ENCODE measurements around the gene PLSCR4.
"Not testable (repeated sequence)": the region's sequence is repeated elsewhere in the genome, so short reads cannot be mapped to it uniquely, and the experiment has no call there.

The PLSCR4 gene

GRCh38 chr3:146250449-146251382 lies at the start of gene PLSCR4:
PLSCR4 (minus strand) TSS chr3:146251105; CDS start chr3:146222071, 29,034 bp downstream.
- DNase-seq (ENCODE audit: insufficient read length, low spot score) (peak; percentile 16), FAIRE-seq (no peak)
- no peak for TF ChIP-seq CTCF (IDR thresholded peaks at IDR 0.05; ENCODE audit: insufficient read depth, missing control alignments)

GRCh38 chr3:146293401-146293800 lies 42.5 kb upstream of the PLSCR4 start:
- not testable (repeated sequence) for FAIRE-seq; DNase-seq (ENCODE audit: insufficient read length, low spot score)

GRCh38 chr3:146283781-146284445 lies 33.0 kb upstream of the PLSCR4 start:
- TF ChIP-seq CTCF (IDR thresholded peaks at IDR 0.05; ENCODE audit: insufficient read depth, missing control alignments): no peak
- DNase-seq (ENCODE audit: insufficient read length, low spot score): no peak
- FAIRE-seq: no peak

GRCh38 chr3:146280864-146281263 lies 30.0 kb upstream of the PLSCR4 start:
- TF ChIP-seq CTCF (IDR thresholded peaks at IDR 0.05; ENCODE audit: insufficient read depth, missing control alignments): no peak
- FAIRE-seq (no peak), DNase-seq (ENCODE audit: insufficient read length, low spot score) (no peak)

- FAIRE-seq (no peak), DNase-seq (ENCODE audit: insufficient read length, low spot score) (no peak)
- TF ChIP-seq CTCF (IDR thresholded peaks at IDR 0.05; ENCODE audit: insufficient read depth, missing control alignments): no peak
Measured at GRCh38 chr3:146279951-146280350, 29.0 kb upstream of the PLSCR4 start.

GRCh38 chr3:146279013-146279412 lies 28.1 kb upstream of the PLSCR4 start:
- FAIRE-seq (no peak), DNase-seq (ENCODE audit: insufficient read length, low spot score) (no peak)
- TF ChIP-seq CTCF (IDR thresholded peaks at IDR 0.05; ENCODE audit: insufficient read depth, missing control alignments): no peak

GRCh38 chr3:146277953-146278631 lies 27.2 kb upstream of the PLSCR4 start:
- DNase-seq (ENCODE audit: insufficient read length, low spot score) (no peak), FAIRE-seq (no peak)
- TF ChIP-seq CTCF (IDR thresholded peaks at IDR 0.05; ENCODE audit: insufficient read depth, missing control alignments): no peak
